T47D (cell line): ENCODE data around the gene SPATA33.
A peak's percentile ranks its signal among the peaks of the same experiment; 100 is the strongest.

ENCODE experiments used
- DNase-seq, 2 experiments: peaks; one replicate each; pipeline versions ENCODE4 v3.0.0 to v3.0.0-alpha.2; 2011 to 2012; ENCODE audit warnings: low read depth in 1 of 2, low spot score in 1 of 2
- JUND ChIP-seq: IDR thresholded peaks from 2 replicates; pipeline ENCODE4 v1.6.1; 2012; ENCODE audit warnings: low read depth
- in situ Hi-C: cut with HindIII; loops from 2 replicates; pipeline ENCODE4 v1.10.0; 2016; ENCODE audit warnings: low sequenced_read_pairs, low pct_unique_long_range_greater_than_20kb

The SPATA33 gene

GRCh38 chr16:89657442-89658220 is at the start of gene SPATA33, which contains the start of gene CHMP1A:
Gene SPATA33 (plus strand): TSS chr16:89657836. CDS start chr16:89657912, 76 bp downstream.
Gene CHMP1A (minus strand): TSS chr16:89657708. CDS start chr16:89657588, 120 bp downstream.
- TF ChIP-seq JUND, result no peak
- DNase-seq, result peak; percentile 93 to 96
- in situ Hi-C loops, result no loop called here

DNA sequence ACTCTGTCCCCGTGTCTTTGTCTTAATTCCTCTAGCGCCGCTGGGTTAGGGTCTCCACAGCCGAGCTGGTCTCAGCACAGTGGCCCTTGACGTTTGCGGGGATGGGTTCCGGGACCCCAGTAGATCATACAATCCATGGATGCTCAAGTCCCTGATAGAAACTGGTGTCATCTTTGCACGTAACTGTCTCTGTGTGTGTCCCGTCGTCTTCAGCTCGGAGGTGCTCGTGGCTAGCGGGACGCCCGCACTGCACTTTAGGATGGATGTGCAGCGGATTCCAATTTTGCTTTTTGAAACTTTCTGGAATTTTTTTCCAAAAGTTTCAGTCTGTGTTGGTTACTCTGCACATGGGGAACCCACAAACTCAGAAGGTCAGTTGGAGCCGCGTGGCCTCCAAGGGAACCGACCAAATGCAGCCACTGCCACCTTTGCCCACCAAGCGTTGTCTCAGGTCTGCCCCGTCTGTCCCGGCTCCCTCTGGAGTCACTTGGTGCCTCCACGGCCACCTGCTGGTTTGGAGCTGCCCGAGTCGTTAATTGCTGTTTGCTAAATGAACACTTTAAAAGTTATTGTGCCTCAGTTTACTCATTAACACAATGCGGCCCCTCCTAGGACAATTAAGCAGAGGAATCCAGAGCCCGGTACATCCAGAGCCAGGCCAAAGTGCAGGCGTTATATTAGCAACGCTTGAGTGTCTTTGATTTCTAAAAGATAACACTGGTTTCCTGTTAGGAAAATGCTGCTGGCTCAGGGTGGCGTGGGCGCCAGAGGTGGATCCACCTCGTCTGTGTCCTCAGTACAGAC is 49.5 kb upstream of the SPATA33 start:
- no peak for DNase-seq
- in situ Hi-C loops, result no loop called here
- no peak for TF ChIP-seq JUND

- no peak for TF ChIP-seq JUND
- in situ Hi-C loops, result no loop called here
- DNase-seq, result no peak
These were observed 47.6 kb upstream of the SPATA33 start for GRCh38 chr16:89610108-89610453.

GRCh38 chr16:89612415-89613166 is 45.0 kb upstream of the SPATA33 start:
- DNase-seq, result no peak
- in situ Hi-C loops, result no loop called here
- TF ChIP-seq JUND, result no peak

DNA sequence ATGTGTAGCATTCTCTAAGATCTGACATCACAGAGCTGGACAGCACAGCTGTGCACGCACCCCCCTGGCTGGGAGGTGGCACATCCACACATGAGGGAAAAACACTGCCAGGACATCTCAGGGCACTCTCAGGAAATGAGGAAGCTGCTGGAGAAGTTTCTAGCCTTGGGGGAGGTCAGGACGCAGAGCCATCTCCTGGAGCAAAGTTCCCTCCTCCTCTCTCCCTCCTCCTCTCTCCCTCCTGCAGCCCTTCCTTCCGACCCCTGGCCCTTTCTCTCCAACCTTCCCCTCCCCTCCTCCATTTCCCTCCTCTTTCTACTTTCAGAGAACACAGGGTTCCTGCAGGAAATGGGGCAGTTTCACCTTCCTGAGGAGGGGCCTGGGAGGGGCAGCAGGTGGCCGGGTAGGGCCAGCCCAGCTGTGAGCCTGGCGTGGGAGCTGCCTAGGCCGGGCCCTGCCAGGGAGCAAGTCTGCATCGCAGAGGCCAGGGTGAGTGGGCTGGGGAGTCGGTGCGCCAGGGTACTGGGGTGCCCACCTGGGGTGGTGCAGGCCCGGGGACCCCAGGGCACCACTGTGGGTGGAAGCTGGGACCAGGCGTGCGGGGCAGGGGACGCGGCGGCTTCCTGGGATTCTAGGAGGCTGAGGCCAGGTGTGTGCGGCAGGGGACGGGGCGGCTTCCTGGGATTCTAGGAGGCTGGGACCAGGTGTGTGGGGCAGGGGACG is 44.2 kb upstream of the SPATA33 start, which contains the start of gene DPEP1:
Gene DPEP1, plus strand, starts transcription at position 412 of the 723 bp plus-strand sequence. CDS start 16,769 bp downstream, outside the sequence.
- no peak for TF ChIP-seq JUND
- DNase-seq, result no peak
- in situ Hi-C loops, result no loop called here

DNA sequence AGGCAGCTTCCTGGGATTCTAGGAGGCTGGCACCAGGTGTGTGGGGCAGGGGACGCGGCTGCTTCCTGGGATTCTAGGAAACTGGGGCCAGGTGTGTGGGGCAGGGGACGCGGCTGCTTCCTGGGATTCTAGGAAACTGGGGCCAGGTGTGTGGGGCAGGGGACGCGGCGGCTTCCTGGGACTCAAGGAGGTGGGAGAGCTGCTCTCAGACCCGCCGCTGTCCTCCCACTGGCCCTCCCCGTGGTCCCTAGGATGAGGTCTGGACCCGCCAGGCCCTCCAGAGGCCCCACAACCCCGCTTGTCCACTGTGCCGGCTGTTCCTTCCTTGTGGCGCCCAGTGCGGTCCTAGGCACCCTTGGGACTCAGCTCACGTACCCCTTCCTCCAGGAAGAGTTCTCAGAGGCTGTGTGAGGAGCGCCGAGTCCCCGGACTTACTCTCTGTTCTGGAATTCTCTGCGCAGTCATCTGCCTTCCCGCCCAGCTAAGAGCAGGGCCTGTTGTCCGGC is 43.6 kb upstream of the SPATA33 start:
- in situ Hi-C loops, result no loop called here
- no peak for TF ChIP-seq JUND
- no peak for DNase-seq

DNA sequence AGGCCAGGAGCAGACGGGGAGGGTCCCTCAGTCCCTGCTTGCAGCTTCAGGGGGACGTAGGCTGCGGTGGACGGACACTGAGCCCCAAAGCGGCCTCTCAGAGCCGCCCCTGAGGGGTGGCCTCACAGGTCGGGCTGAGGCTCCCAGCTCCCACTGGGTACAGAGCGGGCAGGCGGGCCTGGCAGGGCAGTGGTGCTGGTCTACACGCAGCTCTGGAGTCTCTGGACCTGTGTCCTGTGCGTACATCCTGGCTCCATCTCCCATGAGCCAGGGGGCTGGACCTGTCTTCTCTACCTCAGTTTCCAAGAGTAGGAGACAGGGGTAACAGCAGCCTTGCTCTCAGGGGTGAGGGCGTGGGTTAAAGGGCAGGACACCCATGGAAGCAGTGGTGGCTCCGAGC is 42.5 kb upstream of the SPATA33 start:
- in situ Hi-C loops, result no loop called here

DNA sequence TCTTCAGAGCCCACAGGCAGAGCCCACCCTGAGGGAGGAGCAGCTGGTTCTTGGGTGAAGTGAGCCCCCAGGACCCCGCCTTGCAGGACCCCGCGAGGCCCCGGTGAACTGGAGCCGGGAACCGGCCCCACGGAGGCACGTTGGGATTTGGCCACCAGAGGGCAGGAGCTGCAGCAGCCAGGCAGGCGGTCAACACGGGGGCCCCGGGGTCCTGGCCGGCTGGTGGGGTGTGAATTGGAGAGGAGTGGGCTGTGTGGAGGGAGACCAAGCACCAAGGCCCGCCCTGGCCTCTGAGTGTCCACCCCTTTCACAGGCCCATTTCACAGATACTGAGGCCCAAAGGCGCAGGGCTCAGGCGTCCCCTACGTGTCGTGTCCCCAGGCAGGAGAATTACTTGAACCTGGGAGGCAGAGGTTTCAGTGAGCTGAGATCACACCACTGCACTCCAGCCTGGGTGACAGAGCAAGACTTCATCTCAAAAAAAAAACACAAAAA is 42.0 kb upstream of the SPATA33 start:
- no peak for TF ChIP-seq JUND
- DNase-seq, result peak in 1 of 2 experiments; percentile 39
- in situ Hi-C loops, result no loop called here

More for the DNA sequence above, 42.5 kb upstream of the SPATA33 start:
- TF ChIP-seq JUND, result no peak
- no peak for DNase-seq

DNA sequence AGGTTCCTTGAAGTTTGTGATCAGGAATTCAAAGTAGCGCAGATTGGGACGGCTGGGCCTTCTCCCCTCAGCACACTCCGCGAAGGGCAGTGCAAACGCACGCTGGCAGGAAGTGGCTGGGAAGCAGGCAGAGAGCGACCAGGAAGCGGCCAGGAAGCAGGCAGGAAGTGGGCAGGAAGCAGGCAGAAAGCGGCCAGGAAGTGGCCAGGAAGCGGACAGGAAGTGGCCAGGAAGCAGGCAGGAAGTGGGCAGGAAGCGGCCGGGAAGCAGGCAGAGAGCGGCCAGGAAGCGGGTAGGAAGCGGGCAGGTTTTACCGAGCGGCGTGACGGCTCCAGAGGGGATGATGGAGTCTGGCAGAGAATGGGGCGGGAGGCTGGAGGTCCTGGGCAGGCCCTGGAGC is 41.0 kb upstream of the SPATA33 start:
- no peak for DNase-seq
- TF ChIP-seq JUND, result no peak
- in situ Hi-C loops, result no loop called here

DNA sequence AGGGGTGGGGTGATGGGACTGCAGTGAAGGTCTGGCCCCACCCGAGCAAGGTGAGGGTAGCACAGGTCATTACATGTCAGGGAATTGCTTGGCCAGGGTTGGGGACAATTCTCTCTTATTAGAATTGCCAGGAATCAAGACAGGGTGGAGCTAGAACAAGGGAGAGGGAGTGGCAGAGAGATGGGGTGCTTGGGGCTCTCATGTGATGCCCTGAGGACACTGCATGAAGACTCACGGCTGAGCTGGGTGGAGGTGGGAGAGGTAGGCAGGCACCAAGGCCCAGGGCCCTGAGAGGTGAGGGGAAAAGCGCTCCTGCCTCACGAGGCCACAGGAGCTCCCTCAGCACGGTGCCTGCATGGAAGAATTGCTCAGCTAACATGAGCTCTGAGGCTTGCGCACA is 40.6 kb upstream of the SPATA33 start:
- TF ChIP-seq JUND, result no peak
- no peak for DNase-seq
- in situ Hi-C loops, result no loop called here

GRCh38 chr16:89618109-89618998 is 39.3 kb upstream of the SPATA33 start:
- no peak for TF ChIP-seq JUND
- no peak for DNase-seq
- in situ Hi-C loops, result no loop called here
